Measurements from ENCODE around the gene AURKB.
A peak's percentile ranks its signal among the peaks of the same experiment; 100 is the strongest.
"Not testable (repeated sequence)": the region's sequence is repeated elsewhere in the genome, so short reads cannot be mapped to it uniquely, and the experiment has no call there.

AURKB gene

DNA sequence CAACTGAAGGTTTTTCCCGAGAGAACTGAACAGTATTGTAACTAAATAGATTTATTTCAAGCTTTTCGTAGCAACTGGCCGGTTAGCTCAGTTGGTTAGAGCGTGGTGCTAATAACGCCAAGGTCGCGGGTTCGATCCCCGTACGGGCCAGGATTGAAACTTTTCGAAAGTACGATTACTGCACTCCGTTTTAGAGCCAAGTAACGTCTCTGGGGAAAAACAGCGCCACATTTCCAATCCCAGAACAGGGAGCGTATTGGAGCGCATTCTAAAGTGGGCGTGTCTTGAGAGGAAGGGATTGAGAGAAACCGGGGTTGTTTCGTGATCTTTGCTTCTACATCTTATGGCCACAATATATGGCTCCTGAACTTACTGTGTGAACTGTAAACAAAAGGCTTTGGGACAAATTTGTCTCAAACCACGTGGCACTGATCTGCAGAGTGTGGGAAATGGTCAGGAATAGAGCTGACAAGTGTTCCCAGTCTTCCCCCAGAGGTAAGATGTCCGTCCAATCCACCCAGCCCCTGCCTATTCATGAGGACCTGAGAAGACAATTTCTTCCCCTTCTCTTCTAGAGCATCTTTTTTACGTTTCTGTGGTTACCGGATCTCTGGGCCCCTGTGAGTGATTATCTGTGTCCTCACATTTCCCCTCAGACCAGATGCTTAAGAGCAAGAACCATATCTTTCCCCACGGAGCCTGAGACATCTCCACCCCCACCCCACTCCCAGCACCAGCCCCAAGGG, 22.7 kb downstream of the AURKB start:
- peak overlapping the region; percentile 92 for H3K9ac ChIP-seq (ENCODE audit: low read depth, low read length)

GRCh38 chr17:8186787-8187516, 23.4 kb downstream of the AURKB start:
- Histone ChIP-seq H3K4me1 (ENCODE audit: insufficient read depth, low read length) (peaks cover 9% of the 10 kb centered on the region), H3K9me3 (ENCODE audit: control insufficient read depth, insufficient read depth, low read length) (no peaks in the 10 kb centered on the region), H3K9ac (ENCODE audit: low read depth, low read length) (peak overlapping the region; percentile 92), H3K36me3 (ENCODE audit: insufficient read depth, low read length) (no peaks in the 10 kb centered on the region)

More for the DNA sequence above, 22.7 kb downstream of the AURKB start:
- Histone ChIP-seq H3K36me3 (ENCODE audit: insufficient read depth, low read length) (no peaks in the 10 kb centered on the region), H3K4me1 (ENCODE audit: insufficient read depth, low read length) (peaks cover 9% of the 10 kb centered on the region), H3K9me3 (ENCODE audit: control insufficient read depth, insufficient read depth, low read length) (no peaks in the 10 kb centered on the region)

DNA sequence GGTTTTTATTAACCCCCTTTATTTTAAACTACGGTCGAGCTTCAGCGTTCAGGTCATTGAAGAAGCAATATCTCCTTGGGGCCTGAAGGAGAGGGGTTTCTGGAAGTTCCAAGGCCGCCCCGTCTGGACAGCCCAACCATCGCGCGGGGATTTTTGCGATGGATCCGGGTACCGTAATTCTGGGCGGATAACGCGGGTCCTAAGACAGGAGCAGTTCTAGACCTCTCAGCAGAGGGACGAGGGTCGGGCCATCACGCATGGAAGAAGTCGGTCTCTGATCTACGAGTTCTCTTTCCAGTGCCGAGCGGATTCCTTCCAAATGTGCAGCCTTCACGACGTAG, 24.0 kb downstream of the AURKB start:
- Histone ChIP-seq H3K36me3 (ENCODE audit: insufficient read depth, low read length) (no peaks in the 10 kb centered on the region), H3K9me3 (ENCODE audit: control insufficient read depth, insufficient read depth, low read length) (no peaks in the 10 kb centered on the region), H3K4me1 (ENCODE audit: insufficient read depth, low read length) (peaks cover 9% of the 10 kb centered on the region), H3K9ac (ENCODE audit: low read depth, low read length) (peak overlapping the region; percentile 92)

DNA sequence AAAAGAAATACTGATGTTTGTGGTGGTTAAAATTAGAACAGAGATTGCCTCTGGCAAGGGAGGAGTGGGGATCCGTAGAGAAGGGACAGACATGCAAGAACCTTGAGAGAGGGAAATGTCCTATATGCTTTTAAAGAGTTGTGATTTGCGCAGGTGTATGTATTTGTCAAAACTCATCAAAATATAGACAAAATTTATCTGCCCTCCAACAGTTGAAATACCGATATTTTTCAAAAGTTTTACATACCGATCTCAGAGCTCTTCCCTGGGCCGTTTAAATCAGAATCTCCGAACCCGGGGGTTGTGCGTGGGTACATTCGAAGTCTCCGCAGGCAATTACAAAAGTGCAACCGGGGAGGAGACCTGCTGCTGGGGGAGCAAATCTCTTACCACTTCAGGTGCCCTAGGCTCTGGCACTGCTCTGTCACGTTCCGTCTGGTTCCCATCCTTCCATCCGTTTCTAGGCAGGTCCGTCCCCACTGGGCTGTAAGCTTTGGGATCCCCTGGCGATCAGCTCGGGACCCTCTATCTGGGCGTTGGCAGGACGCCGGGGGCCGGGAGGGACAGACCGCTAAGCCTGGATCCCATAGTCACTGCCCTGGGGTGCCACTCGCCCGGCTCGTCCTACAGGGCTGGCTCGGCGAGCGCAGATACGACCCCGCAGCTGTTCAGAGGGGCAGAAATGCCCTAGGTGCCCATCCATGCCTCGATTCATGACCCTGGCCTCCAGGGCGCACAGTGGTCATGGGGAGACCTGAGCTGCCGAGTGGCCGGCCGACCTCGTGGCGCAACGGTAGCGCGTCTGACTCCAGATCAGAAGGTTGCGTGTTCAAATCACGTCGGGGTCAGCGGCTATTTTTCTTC, 24.6 kb downstream of the AURKB start:
- Histone ChIP-seq H3K36me3 (ENCODE audit: insufficient read depth, low read length) (no peaks in the 10 kb centered on the region), H3K9ac (ENCODE audit: low read depth, low read length) (peak overlapping the region; percentile 92), H3K9me3 (ENCODE audit: control insufficient read depth, insufficient read depth, low read length) (no peaks in the 10 kb centered on the region), H3K4me1 (ENCODE audit: insufficient read depth, low read length) (peaks cover 9% of the 10 kb centered on the region)

GRCh38 chr17:8176998-8177731, 33.2 kb downstream of the AURKB start:
- no peaks in the 10 kb centered on the region for H3K36me3 ChIP-seq (ENCODE audit: insufficient read depth, low read length)
- H3K9me3 ChIP-seq (ENCODE audit: control insufficient read depth, insufficient read depth, low read length) = no peaks in the 10 kb centered on the region
- H3K4me1 ChIP-seq (ENCODE audit: insufficient read depth, low read length) = peaks cover 11% of the 10 kb centered on the region
- H3K9ac ChIP-seq (ENCODE audit: low read depth, low read length) = peak overlapping the region; percentile 56

DNA sequence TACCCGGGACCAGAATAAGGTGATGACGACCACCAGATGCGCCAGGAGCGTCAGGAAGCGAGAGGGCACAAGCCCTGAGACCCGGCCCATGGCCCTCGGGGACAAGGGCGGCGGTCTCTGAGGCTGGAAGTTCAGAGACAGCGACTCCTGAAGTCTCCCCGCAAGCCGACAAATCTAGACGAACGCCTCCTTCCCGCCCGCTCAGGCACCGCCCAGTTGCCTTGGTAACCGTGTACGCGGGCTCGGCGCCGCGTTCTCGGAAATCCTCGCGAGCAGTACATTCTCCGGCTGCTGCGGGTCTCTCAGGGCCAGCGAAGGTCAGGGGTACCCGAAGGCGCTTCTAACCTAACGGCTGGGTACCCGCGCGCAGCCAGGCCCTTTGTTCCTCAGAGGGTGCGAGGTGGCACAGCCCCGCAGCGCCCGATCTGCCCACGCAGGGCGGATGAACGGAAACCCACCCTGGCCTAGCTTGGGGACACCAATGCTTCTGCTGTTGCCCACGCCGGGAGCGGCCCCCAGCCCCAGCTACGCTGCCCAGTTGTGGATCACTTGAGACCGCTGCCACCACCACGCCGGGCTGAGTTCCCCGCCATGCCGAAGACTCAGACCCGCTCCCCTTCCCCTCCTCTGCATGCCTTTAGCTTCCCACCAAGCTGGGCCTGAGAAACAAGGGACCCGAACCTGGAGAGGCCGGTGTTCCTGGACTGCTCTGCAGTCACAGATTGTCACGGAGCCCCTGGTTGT, 34.0 kb downstream of the AURKB start, which contains the start of gene TMEM107:
TMEM107 (minus strand) TSS at position 184 of the 744 bp plus-strand sequence; CDS start at position 90, 94 bp downstream.
- Histone ChIP-seq H3K9me3 (ENCODE audit: control insufficient read depth, insufficient read depth, low read length) (no peaks in the 10 kb centered on the region), H3K36me3 (ENCODE audit: insufficient read depth, low read length) (no peaks in the 10 kb centered on the region), H3K9ac (ENCODE audit: low read depth, low read length) (peak within 1 kb of the TSS; percentile 56), H3K4me1 (ENCODE audit: insufficient read depth, low read length) (peaks cover 11% of the 10 kb centered on the region)

- no peaks in the 10 kb centered on the region for H3K9me3 ChIP-seq (ENCODE audit: control insufficient read depth, insufficient read depth, low read length)
- no peaks in the 10 kb centered on the region for H3K36me3 ChIP-seq (ENCODE audit: insufficient read depth, low read length)
- H3K9ac ChIP-seq (ENCODE audit: low read depth, low read length) = peak overlapping the region; percentile 56
- H3K4me1 ChIP-seq (ENCODE audit: insufficient read depth, low read length) = peaks cover 11% of the 10 kb centered on the region
These were observed 34.6 kb downstream of the AURKB start for GRCh38 chr17:8175795-8176196.

DNA sequence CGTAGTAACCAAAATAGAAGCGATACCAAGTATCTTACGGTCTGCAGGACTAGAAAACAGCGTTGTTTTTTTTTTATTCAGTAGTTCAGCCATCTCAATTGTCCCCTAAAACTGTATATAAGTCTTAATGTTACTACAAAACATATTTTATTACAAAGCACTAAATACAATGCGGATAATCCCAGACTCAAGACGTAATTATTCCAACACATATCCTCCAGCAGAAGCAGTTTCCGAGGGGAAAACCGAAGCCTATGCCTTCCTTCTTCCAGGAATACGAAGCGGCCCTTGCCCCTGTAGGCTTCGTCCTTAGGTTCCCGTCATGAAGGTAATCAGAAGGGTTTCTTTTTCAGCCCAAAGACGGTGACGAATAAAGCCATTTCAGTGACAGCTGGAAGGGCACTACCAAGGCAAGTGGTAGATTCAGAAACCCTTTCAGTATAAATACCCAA, 36.5 kb downstream of the AURKB start:
- Histone ChIP-seq H3K4me1 (ENCODE audit: insufficient read depth, low read length) (peaks cover 11% of the 10 kb centered on the region), H3K9me3 (ENCODE audit: control insufficient read depth, insufficient read depth, low read length) (no peaks in the 10 kb centered on the region), H3K36me3 (ENCODE audit: insufficient read depth, low read length) (no peaks in the 10 kb centered on the region), H3K9ac (ENCODE audit: low read depth, low read length) (peak overlapping the region; percentile 47)

DNA sequence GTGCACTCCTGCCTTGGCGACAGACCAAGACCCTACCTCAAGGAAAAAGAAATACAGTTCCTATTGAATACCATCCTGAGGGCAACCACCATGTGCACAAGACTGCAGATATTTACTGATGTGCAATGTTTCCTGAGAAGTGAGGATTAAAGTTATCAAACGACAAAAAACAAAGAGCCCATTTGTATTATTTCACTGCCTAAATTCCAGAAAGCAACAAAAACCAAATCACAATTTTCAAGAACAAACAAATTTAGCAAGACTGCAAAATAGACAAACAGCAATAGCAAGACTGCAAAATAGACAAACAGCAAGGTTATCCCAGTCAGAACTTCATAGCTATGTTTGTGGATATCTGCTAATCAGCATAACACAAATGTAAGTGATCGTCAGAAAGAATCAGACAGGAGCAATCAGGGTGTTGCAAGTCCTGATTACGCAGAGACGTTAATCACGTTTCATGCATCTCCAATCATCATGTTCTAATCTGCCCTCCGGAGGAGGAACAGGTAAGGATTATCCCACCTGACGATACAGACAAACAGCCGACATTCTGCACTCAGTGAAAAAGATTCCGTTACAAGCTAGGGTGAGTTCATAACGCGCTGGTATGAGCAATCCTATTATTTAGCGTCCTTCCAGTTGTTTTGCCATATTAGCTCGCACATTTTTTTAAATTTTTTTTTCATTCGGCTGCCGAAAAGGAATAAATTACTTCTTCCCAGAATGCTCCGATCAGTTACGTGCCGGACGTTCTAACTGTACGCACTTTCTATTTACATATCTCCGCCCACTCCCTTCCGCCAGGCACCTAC, 37.1 kb downstream of the AURKB start:
- no peaks in the 10 kb centered on the region for H3K9me3 ChIP-seq (ENCODE audit: control insufficient read depth, insufficient read depth, low read length)
- H3K4me1 ChIP-seq (ENCODE audit: insufficient read depth, low read length) = peaks cover 11% of the 10 kb centered on the region
- no peaks in the 10 kb centered on the region for H3K36me3 ChIP-seq (ENCODE audit: insufficient read depth, low read length)
- H3K9ac ChIP-seq (ENCODE audit: low read depth, low read length) = peak overlapping the region; percentile 47

- not testable (repeated sequence) for H3K4me1 ChIP-seq (ENCODE audit: insufficient read depth, low read length); H3K9me3 ChIP-seq (ENCODE audit: control insufficient read depth, insufficient read depth, low read length); H3K36me3 ChIP-seq (ENCODE audit: insufficient read depth, low read length)
- peak overlapping the region; percentile 19; the same call in 1 of the 2 replicates for H3K9ac ChIP-seq (ENCODE audit: low read depth, low read length)
These were observed 40.2 kb downstream of the AURKB start for GRCh38 chr17:8170186-8170585.

GRCh38 chr17:8167526-8167925, 42.8 kb downstream of the AURKB start:
- no peaks in the 10 kb centered on the region for H3K9me3 ChIP-seq (ENCODE audit: control insufficient read depth, insufficient read depth, low read length)
- H3K9ac ChIP-seq (ENCODE audit: low read depth, low read length) = no peak overlapping the region
- no peaks in the 10 kb centered on the region for H3K36me3 ChIP-seq (ENCODE audit: insufficient read depth, low read length)
- H3K4me1 ChIP-seq (ENCODE audit: insufficient read depth, low read length) = peaks cover 15% of the 10 kb centered on the region

DNA sequence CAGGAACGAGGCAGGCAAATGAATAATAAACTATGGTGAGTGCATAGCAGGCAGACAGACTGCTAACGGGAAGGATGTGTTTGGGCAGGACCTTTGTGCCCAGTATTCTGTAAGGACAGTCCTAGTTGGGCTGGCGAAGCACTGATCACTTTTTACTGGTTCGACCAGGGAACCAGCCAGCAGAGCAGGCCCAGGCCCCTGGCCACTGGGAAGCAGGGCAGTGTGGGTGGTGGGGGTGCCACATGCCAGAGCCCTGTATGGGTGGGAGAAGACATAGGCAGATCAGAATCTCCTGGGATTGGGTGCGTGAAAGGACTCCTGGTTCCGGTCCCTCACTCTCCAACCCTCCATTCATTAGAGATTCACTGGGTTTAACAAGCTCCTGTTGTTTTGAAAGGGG, 43.6 kb downstream of the AURKB start:
- Histone ChIP-seq H3K4me1 (ENCODE audit: insufficient read depth, low read length) (peaks cover 15% of the 10 kb centered on the region), H3K9me3 (ENCODE audit: control insufficient read depth, insufficient read depth, low read length) (no peaks in the 10 kb centered on the region), H3K9ac (ENCODE audit: low read depth, low read length) (no peak overlapping the region), H3K36me3 (ENCODE audit: insufficient read depth, low read length) (no peaks in the 10 kb centered on the region)

DNA sequence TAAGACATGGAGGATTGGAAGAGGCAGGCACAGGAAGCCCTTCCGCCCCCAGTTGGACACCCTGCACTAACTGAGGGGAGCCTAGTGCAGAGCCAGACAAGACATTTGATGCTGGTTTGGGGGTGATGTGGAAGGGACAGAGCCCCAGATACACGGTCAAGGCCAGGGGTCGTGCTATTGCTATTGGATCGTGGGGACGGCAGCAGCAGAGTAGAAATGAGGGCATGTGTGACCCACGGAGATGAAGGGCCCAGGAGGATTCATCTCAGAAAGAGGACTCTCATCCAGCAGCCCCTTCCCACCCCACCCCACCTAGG, 45.6 kb downstream of the AURKB start:
- Histone ChIP-seq H3K4me1 (ENCODE audit: insufficient read depth, low read length) (peaks cover 15% of the 10 kb centered on the region), H3K9ac (ENCODE audit: low read depth, low read length) (peak overlapping the region; percentile 70; the same call in 1 of the 2 replicates), H3K9me3 (ENCODE audit: control insufficient read depth, insufficient read depth, low read length) (no peaks in the 10 kb centered on the region), H3K36me3 (ENCODE audit: insufficient read depth, low read length) (peaks cover 11% of the 10 kb centered on the region)
